Esophagus muscularis mucosa (tissue), 4 donors: ENCODE data around the gene STK39. TPM values are rescaled to one million over a fixed set of nuclear protein-coding genes. Genes with fewer than 3 reads are reported as not detected.

Experiments used
- DNase-seq: peaks from one replicate; pipeline ENCODE4 v3.0.0-alpha.2; 2017; ENCODE audit errors: extremely low spot score
- H3K27ac ChIP-seq, 4 donors: fragments of 200-600 bp; sonication (generic); replicated peaks in 1 of 4; 1 replicate in 3 of 4; 2 replicates in 1 of 4; pipeline ENCODE4 v1.5.1; 2016 to 2019; ENCODE audit warnings: mild to moderate bottlenecking in 1 of 4
- H3K27me3 ChIP-seq, 4 donors: fragments of 200-600 bp; sonication (generic); one replicate each; pipeline versions ENCODE4 v1.5.1 to v1.6.0; 2016 to 2019
- H3K36me3 ChIP-seq, 4 donors: fragments of 200-600 bp; sonication (generic); one replicate each; pipeline ENCODE4 v1.5.1; 2016 to 2019
- H3K4me1 ChIP-seq, 4 donors: fragments of 200-600 bp; sonication (generic); one replicate each; pipeline ENCODE4 v1.5.1; 2016 to 2019
- H3K4me3 ChIP-seq, 4 donors: fragments of 200-600 bp; sonication (generic); 1 replicate in 2 of 4; 2 replicates in 2 of 4; pipeline ENCODE4 v1.5.1; 2016 to 2019; ENCODE audit warnings: mild to moderate bottlenecking in 4 of 4, moderate library complexity in 1 of 4
- H3K9me3 ChIP-seq, 4 donors: fragments of 200-600 bp; sonication (generic); 1 replicate in 3 of 4; 2 replicates in 1 of 4; pipeline ENCODE4 v1.5.1; 2016 to 2019
- EP300 ChIP-seq: sonication (generic); formaldehyde crosslinking; IDR thresholded peaks from one replicate; pipeline ENCODE4 v1.6.1; 2017; ENCODE audit warnings: antibody characterized with exemption
- POLR2A ChIP-seq: fragments of 450-650 bp; IDR thresholded peaks from one replicate; pipeline ENCODE4 v1.6.1; 2017; ENCODE audit warnings: antibody characterized with exemption, moderate library complexity, mild to moderate bottlenecking, low read depth
- POLR2AphosphoS5 ChIP-seq, 2 donors: sonication (generic); formaldehyde crosslinking; IDR thresholded peaks; one replicate each; pipeline ENCODE4 v1.6.1; 2017; ENCODE audit warnings: antibody characterized with exemption in 2 of 2
- WGBS: methylation state at CpG from one replicate; pipeline ENCODE4 v1.1.5; 2018; 5-methylcytosine and 5-hydroxymethylcytosine counted together
- intact Hi-C: fragments of 100-400 bp; cut with DNase I; formaldehyde crosslinking; loops from one replicate; pipeline ENCODE4 v1.15.1; 2023
- total RNA-seq, 4 donors: library from RNA; depleted of rRNA; stranded (reverse); fragments of >200 nt; gene quantifications; one replicate each; pipeline versions ENCODE4 v1.1.0 to v1.2.1, GENCODE V29; 2016
- TF ChIP-seq, protein P1 (sequence below), 3 experiments: fragments of 200-600 bp in 2 of 3; fragments of 450-650 bp in 1 of 3; sonication (generic) in 2 of 3; IDR thresholded peaks; one replicate each; pipeline ENCODE4 v1.5.1; 2017 to 2019; ENCODE audit warnings: antibody characterized with exemption in 3 of 3, mild to moderate bottlenecking in 2 of 3, moderate library complexity in 1 of 3

Gene STK39
- total RNA-seq, 4 donors from 2014 or later = 32.5 to 49.1 (median 41.5) TPM

GRCh38 chr2:168097431-168097830, 150.0 kb downstream of the STK39 start:
- intact Hi-C loops = no loop called here
- 91% methylated on average over 5 of the region's 5 CpGs for WGBS
- no peak overlapping the region for H3K27ac ChIP-seq
- no peaks in the 10 kb centered on the region for H3K4me1 ChIP-seq
- no peaks in the 10 kb centered on the region for H3K27me3 ChIP-seq
- DNase-seq = no peak
- H3K9me3 ChIP-seq = no peaks in the 10 kb centered on the region
- no peak for TF ChIP-seq EP300
- no peak for TF ChIP-seq POLR2AphosphoS5 (IDR thresholded peaks at IDR 0.05)
- no peak for TF ChIP-seq POLR2A
- H3K4me3 ChIP-seq = no peak overlapping the region
- peaks cover 0 to 7% (median 0%) of the 10 kb centered on the region in 4 donors for H3K36me3 ChIP-seq

GRCh38 chr2:168096158-168096557, 151.2 kb downstream of the STK39 start:
- H3K4me1 ChIP-seq = no peaks in the 10 kb centered on the region
- H3K9me3 ChIP-seq = no peaks in the 10 kb centered on the region
- no peak overlapping the region for H3K27ac ChIP-seq
- peaks cover 0 to 7% (median 0%) of the 10 kb centered on the region in 4 donors for H3K36me3 ChIP-seq
- H3K27me3 ChIP-seq = no peaks in the 10 kb centered on the region
- no peak for DNase-seq
- TF ChIP-seq EP300 (no peak), POLR2A (no peak)
- TF ChIP-seq, protein P1, sequence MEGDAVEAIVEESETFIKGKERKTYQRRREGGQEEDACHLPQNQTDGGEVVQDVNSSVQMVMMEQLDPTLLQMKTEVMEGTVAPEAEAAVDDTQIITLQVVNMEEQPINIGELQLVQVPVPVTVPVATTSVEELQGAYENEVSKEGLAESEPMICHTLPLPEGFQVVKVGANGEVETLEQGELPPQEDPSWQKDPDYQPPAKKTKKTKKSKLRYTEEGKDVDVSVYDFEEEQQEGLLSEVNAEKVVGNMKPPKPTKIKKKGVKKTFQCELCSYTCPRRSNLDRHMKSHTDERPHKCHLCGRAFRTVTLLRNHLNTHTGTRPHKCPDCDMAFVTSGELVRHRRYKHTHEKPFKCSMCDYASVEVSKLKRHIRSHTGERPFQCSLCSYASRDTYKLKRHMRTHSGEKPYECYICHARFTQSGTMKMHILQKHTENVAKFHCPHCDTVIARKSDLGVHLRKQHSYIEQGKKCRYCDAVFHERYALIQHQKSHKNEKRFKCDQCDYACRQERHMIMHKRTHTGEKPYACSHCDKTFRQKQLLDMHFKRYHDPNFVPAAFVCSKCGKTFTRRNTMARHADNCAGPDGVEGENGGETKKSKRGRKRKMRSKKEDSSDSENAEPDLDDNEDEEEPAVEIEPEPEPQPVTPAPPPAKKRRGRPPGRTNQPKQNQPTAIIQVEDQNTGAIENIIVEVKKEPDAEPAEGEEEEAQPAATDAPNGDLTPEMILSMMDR (IDR thresholded peaks at IDR 0.05) = no peak
- intact Hi-C loops = no loop called here
- 97% methylated on average over 3 of the region's 3 CpGs for WGBS
- no peak overlapping the region for H3K4me3 ChIP-seq

- peaks cover 0 to under 1% (median 0%) of the 10 kb centered on the region in 4 donors for H3K36me3 ChIP-seq
- H3K4me3 ChIP-seq = no peak overlapping the region
- DNase-seq = no peak
- 78% methylated on average over 2 of the region's 2 CpGs for WGBS
- peaks cover 1 to 7% (median 6%) of the 10 kb centered on the region in 4 donors for H3K4me1 ChIP-seq
- TF ChIP-seq POLR2AphosphoS5 (IDR thresholded peaks at IDR 0.05) = no peak
- TF ChIP-seq POLR2A = no peak
- no peak for TF ChIP-seq EP300
- TF ChIP-seq, protein P1 (IDR thresholded peaks at IDR 0.05) = no peak
- H3K9me3 ChIP-seq = no peaks in the 10 kb centered on the region
- H3K27ac ChIP-seq = no peak overlapping the region
- no peaks in the 10 kb centered on the region for H3K27me3 ChIP-seq
- intact Hi-C loops = no loop called here
These were observed 155.4 kb downstream of the STK39 start for GRCh38 chr2:168091986-168092385.

DNA sequence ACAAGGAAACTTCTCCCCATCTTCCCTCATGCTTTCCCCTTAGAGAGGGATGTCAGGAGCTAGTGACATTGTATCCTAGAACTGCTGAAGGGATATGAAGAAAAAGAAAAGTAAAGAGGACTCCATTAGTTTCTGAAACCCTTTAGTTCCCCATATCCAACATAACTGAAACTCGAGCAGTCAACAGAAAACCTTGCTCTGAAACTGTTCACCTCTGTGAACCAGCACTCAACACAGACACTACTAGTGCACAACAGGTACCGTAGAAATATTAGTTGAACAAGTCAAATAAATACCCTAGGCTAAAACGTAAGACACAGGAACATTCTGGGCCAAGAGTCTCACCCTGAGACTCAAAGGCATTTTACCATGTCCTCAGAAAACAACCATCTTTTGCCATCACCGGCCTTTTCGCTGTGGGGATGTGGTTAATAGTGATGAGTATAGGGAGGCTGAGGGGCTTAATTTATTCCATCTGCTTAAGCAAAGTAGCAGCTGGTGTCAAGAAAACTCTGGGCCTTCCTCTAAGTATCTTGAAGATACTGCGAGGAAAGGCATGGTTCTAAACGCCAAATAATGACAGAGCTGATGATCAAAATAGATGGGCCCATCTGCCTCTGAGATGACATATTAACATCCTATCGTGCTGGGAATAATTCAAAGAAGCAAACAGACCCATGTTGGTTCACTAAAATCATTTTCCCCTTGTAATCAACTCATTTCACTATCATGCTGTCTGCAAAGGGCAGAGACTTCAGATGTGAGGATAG, 156.8 kb downstream of the STK39 start:
- no peaks in the 10 kb centered on the region for H3K27me3 ChIP-seq
- H3K4me1 ChIP-seq = peaks cover 6 to 12% (median 11%) of the 10 kb centered on the region in 4 donors
- no peak overlapping the region for H3K27ac ChIP-seq
- TF ChIP-seq POLR2A (no peak), POLR2AphosphoS5 (IDR thresholded peaks at IDR 0.05) (no peak), EP300 (no peak)
- TF ChIP-seq, protein P1 (IDR thresholded peaks at IDR 0.05) = no peak
- no peaks in the 10 kb centered on the region for H3K9me3 ChIP-seq
- H3K36me3 ChIP-seq = no peaks in the 10 kb centered on the region
- 86% methylated on average over 8 of the region's 8 CpGs for WGBS
- intact Hi-C loops = no loop called here
- DNase-seq = no peak
- H3K4me3 ChIP-seq = no peak overlapping the region

- Histone ChIP-seq H3K27me3 (no peaks in the 10 kb centered on the region), H3K36me3 (no peaks in the 10 kb centered on the region), H3K4me3 (no peak overlapping the region), H3K9me3 (no peaks in the 10 kb centered on the region), H3K27ac (no peak overlapping the region), H3K4me1 (peaks cover 6 to 22% (median 14%) of the 10 kb centered on the region in 4 donors)
- intact Hi-C loops = no loop called here
- 95% methylated on average over 1 of the region's 1 CpG for WGBS
- no peak for DNase-seq
- TF ChIP-seq POLR2A (no peak), EP300 (no peak), POLR2AphosphoS5 (IDR thresholded peaks at IDR 0.05) (no peak)
- TF ChIP-seq, protein P1 (IDR thresholded peaks at IDR 0.05) = no peak
These were observed 158.2 kb downstream of the STK39 start for GRCh38 chr2:168089200-168089599.
